Pancreas (tissue), 10 donors: ENCODE data around the gene PARD3B. TPM values are rescaled to one million over a fixed set of nuclear protein-coding genes. Genes with fewer than 3 reads are reported as not detected.

Experiments used
- ATAC-seq, 4 donors: fragments of 200-7000 bp; cut with Tn5 transposase; one replicate each; pipeline versions ENCODE4 v1.8.0 to v1.9.1; 2020; ENCODE audit warnings: mild to moderate bottlenecking in 4 of 4, moderate library complexity in 4 of 4
- DNase-seq, 6 donors: peaks; one replicate each; pipeline ENCODE4 v3.0.0-alpha.2; 2020
- FAIRE-seq: peaks from 2 replicates; lab custom pipeline; 2012; peaks lifted over from hg19 to GRCh38; lab: Jason Lieb, UNC
- H3K27ac ChIP-seq, 4 donors: fragments of 200-600 bp; sonication (generic); 1 replicate in 3 of 4; 2 replicates in 1 of 4; pipeline versions ENCODE4 v1.5.0 to v1.8.0; 2020
- H3K27me3 ChIP-seq, 4 donors: fragments of 200-600 bp; one replicate each; pipeline ENCODE4 v1.8.0; 2021
- H3K36me3 ChIP-seq, 3 donors: fragments of 200-600 bp; sonication (generic) in 1 of 3; one replicate each; pipeline versions ENCODE4 v1.5.0 to v1.8.0; 2020 to 2021
- H3K4me1 ChIP-seq, 3 donors: fragments of 200-600 bp; one replicate each; pipeline ENCODE4 v1.8.0; 2021
- H3K4me3 ChIP-seq, 4 donors: fragments of 200-600 bp; sonication (generic) in 2 of 4; one replicate each; pipeline versions ENCODE4 v1.5.0 to v1.8.0; 2020 to 2021
- H3K9me3 ChIP-seq, 4 donors: fragments of 200-600 bp; one replicate each; pipeline ENCODE4 v1.8.0; 2021
- CTCF ChIP-seq, 4 donors: fragments of 200-600 bp; sonication (generic) in 3 of 4; IDR thresholded peaks; one replicate each; pipeline versions ENCODE4 v1.5.0 to v1.8.0; 2021; ENCODE audit warnings: antibody characterized with exemption in 4 of 4
- WGBS, 2 donors: extraction: QIAGEN DNeasy Blood & Tissue Kit; methylation state at CpG; one replicate each; pipeline ENCODE4 v1.1.7; 2013; 5-methylcytosine and 5-hydroxymethylcytosine counted together
- intact Hi-C, 3 donors: fragments of 100-400 bp; cut with DNase I; formaldehyde crosslinking; loops; one replicate each; pipeline versions ENCODE4 v1.11.1 to v1.14.2; 2022
- polyA plus RNA-seq, 2 donors: library from polyadenylated mRNA; stranded (reverse); fragments of 200-250 nt; gene quantifications; one replicate each; pipeline ENCODE4 v1.2.3, GENCODE V29; 2013
- total RNA-seq, 6 donors: library from RNA; stranded (reverse); fragmentation: NEBNext Ultra II Directional in 4 of 6; extraction: Animal tissue kit (Norgen Biotek cat#: 25700) in 4 of 6; gene quantifications; one replicate each; pipeline versions ENCODE4 v1.2.1 to v1.2.4, GENCODE V29; 2021 to 2023
- donor health status: healthy with polysubstance abuse.
- donor health status: DM: no; HTN: no; CAD: no; lungs with moderate emphysema.
- donor health status: DM: no; HTN: no; CAD: no.
- donor health status: control.
- donor health status: control.
- donor health status: Bipolar disorder and iron deficiency.
- donor health status: DM: yes; HTN: yes; CAD: no.
- donor health status: DM: no; HTN: no; CAD: no.
- donor health status: DM: no; HTN: no; CAD: no.
- donor health status: DM: yes; HTN: yes; CAD: no.

Gene PARD3B
- total and polyA plus RNA-seq, 8 donors, result 2.8 to 21.5 (median 12.7) TPM

DNA sequence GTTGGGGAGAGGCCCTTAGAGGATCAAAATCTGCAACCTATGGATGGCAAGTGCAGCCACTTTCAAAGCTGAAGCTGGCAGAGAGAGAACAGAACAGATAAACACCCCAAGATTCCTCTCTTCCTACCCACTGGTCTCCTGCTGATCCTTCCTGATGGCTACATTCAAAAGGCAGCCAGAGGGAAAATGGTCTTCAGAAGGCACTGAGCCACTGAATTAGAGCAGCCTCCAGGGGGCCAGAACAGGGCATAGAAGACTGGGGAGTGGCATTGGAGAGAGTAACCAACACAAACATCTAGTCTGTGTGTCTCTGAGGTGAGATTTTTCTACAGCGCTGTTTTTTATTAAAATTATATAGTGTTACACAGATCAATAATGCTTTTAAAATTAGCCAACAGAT lies 432.6 kb downstream of the PARD3B start:
- 0% methylated on average over 1 of the region's 1 CpG for WGBS, 2 donors
- Histone ChIP-seq H3K9me3 (no peaks in the 10 kb centered on the region), H3K27me3 (no peaks in the 10 kb centered on the region), H3K27ac (no peak overlapping the region), H3K4me3 (no peak overlapping the region), H3K36me3 (no peaks in the 10 kb centered on the region), H3K4me1 (no peaks in the 10 kb centered on the region)
- no peak for ATAC-seq
- TF ChIP-seq CTCF (IDR thresholded peaks at IDR 0.05), result no peak
- FAIRE-seq, result no peak
- DNase-seq, result no peak
- intact Hi-C loops, result no loop called here

DNA sequence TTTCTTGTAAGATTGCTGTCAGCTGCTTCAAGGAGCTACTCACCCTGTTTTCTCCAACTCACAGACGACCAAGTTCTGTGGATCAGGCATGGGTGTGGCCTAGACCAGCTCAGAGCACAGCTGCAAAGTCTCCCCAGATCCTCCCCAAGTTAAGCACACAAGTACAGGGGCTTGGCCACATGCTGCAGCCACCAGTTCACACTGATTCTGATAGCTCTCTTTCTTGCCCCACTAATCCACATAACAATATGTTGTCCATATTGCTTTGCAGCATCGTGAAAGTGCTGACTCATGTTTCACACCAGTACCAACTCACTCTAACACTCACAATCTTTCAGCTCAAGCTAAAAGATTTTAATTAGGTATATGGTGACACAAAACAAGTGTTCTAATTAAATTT lies 437.0 kb downstream of the PARD3B start:
- intact Hi-C loops, result no loop called here
- Histone ChIP-seq H3K4me3 (no peak overlapping the region), H3K27me3 (no peaks in the 10 kb centered on the region), H3K4me1 (no peaks in the 10 kb centered on the region), H3K9me3 (no peaks in the 10 kb centered on the region), H3K27ac (no peak overlapping the region), H3K36me3 (no peaks in the 10 kb centered on the region)
- no peak for DNase-seq
- peak in 1 of 4 donors; percentile 11 for ATAC-seq
- WGBS, 2 donors, result 60 to 73% methylated on average over 2 of the region's 2 CpGs
- no peak for FAIRE-seq
- TF ChIP-seq CTCF (IDR thresholded peaks at IDR 0.05), result no peak

DNA sequence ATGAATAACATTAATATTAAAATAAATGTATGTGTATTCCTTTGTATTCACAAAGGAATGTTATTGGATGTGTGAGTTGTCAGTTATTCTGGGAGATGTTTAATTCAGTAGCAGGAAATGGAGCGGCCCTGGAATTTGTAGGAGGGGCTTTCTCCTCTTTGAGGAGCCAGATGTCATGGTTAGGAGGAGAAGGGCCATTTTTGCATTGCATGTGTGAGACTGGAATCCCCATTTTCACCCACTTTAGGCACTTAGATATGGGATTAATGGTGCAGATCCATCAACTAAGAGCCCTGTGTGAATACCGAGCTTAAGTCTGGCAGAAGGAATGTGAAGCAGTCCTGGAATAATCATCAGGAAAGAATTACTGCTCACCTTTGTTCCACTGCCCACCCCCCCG lies 439.2 kb downstream of the PARD3B start:
- TF ChIP-seq CTCF (IDR thresholded peaks at IDR 0.05), result no peak
- no peaks in the 10 kb centered on the region for H3K36me3 ChIP-seq
- no peaks in the 10 kb centered on the region for H3K27me3 ChIP-seq
- DNase-seq (no peak), ATAC-seq (no peak), FAIRE-seq (no peak)
- intact Hi-C loops, result no loop called here
- H3K4me3 ChIP-seq, result no peak overlapping the region
- no peaks in the 10 kb centered on the region for H3K9me3 ChIP-seq
- H3K4me1 ChIP-seq, result no peaks in the 10 kb centered on the region
- WGBS, 2 donors, result 96 to 97% methylated on average over 3 of the region's 3 CpGs
- H3K27ac ChIP-seq, result no peak overlapping the region

DNA sequence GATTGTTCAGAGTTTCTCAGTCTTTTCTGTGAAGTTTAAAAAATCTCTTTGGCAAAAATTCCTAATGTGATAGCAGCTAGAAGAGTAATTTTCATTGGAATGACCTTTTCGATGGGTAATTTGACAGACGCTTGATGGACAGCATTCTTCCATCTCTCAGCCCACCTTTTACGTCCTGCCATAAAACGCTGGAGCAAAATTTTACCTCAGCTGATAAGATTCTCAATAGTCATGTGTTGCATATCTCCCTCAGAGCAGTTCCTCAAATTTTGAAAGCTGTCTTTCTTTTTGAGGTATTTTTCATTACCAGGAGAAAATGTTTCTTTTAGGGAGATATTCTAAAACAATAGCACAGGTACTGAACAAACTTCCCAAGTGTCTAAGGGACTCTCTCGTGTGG lies 441.4 kb downstream of the PARD3B start:
- no peak for ATAC-seq
- no peak for FAIRE-seq
- intact Hi-C loops, result no loop called here
- H3K36me3 ChIP-seq, result no peaks in the 10 kb centered on the region
- no peak for TF ChIP-seq CTCF (IDR thresholded peaks at IDR 0.05)
- H3K9me3 ChIP-seq, result no peaks in the 10 kb centered on the region
- H3K4me3 ChIP-seq, result no peak overlapping the region
- DNase-seq, result no peak
- H3K27ac ChIP-seq, result no peak overlapping the region
- H3K27me3 ChIP-seq, result no peaks in the 10 kb centered on the region
- H3K4me1 ChIP-seq, result no peaks in the 10 kb centered on the region
- 82 to 92% methylated on average over 5 of the region's 5 CpGs for WGBS, 2 donors

GRCh38 chr2:204988836-204989235 lies 443.6 kb downstream of the PARD3B start:
- Histone ChIP-seq H3K9me3 (no peaks in the 10 kb centered on the region), H3K4me3 (no peak overlapping the region), H3K4me1 (no peaks in the 10 kb centered on the region), H3K36me3 (no peaks in the 10 kb centered on the region), H3K27ac (no peak overlapping the region), H3K27me3 (no peaks in the 10 kb centered on the region)
- intact Hi-C loops, result no loop called here
- no peak for ATAC-seq
- no peak for TF ChIP-seq CTCF (IDR thresholded peaks at IDR 0.05)
- WGBS, 2 donors, result 78 to 84% methylated on average over 3 of the region's 3 CpGs
- DNase-seq, result no peak
- no peak for FAIRE-seq
